CD14-positive monocyte (primary cell): ENCODE measurements around the gene ZNF445. TPM values are rescaled to one million over a fixed set of nuclear protein-coding genes. Genes with fewer than 3 reads are reported as not detected.
A peak's percentile ranks its signal among the peaks of the same experiment; 100 is the strongest.
"Not testable (repeated sequence)": the region's sequence is repeated elsewhere in the genome, so short reads cannot be mapped to it uniquely, and the experiment has no call there.

ENCODE experiments used
- DNase-seq, 3 donors: peaks; one replicate each; pipeline ENCODE4 v3.0.0-alpha.2; 2011 to 2022
- H2AFZ ChIP-seq: 2 replicates; pipeline ENCODE4 v1.6.0; 2012; ENCODE audit warnings: mild to moderate bottlenecking, low read depth, low read length, inconsistent platforms; ENCODE audit not compliant: insufficient read depth, poor library complexity, severe bottlenecking
- H3K27ac ChIP-seq, 2 donors: 1 replicate in 1 of 2; 2 replicates in 1 of 2; pipeline ENCODE4 v1.5.1; 2012 to 2013; ENCODE audit warnings: low read length in 2 of 2, control low read depth in 1 of 2, inconsistent platforms in 1 of 2, low read depth in 1 of 2, mild to moderate bottlenecking in 1 of 2
- H3K27me3 ChIP-seq, 2 donors: one replicate each; pipeline versions ENCODE4 v1.6.0 to v1.6.1; 2011 to 2013; ENCODE audit warnings: low read length in 2 of 2; ENCODE audit not compliant: control insufficient read depth in 2 of 2, insufficient read depth in 2 of 2
- H3K36me3 ChIP-seq, 2 donors: replicated peaks in 1 of 2; 1 replicate in 1 of 2; 2 replicates in 1 of 2; pipeline versions ENCODE4 v1.5.1 to v1.6.1; 2012 to 2013; ENCODE audit warnings: low read length in 2 of 2, control low read depth in 1 of 2, inconsistent platforms in 1 of 2, mild to moderate bottlenecking in 1 of 2; ENCODE audit not compliant: insufficient read depth in 2 of 2, control insufficient read depth in 1 of 2
- H3K4me1 ChIP-seq, 2 donors: 1 replicate in 1 of 2; 2 replicates in 1 of 2; pipeline versions ENCODE4 v1.5.1 to v1.6.1; 2012 to 2013; ENCODE audit warnings: low read length in 2 of 2, control low read depth in 1 of 2, inconsistent platforms in 1 of 2, mild to moderate bottlenecking in 1 of 2, moderate library complexity in 1 of 2; ENCODE audit not compliant: insufficient read depth in 2 of 2, control insufficient read depth in 1 of 2
- H3K4me2 ChIP-seq: replicated peaks from 2 replicates; pipeline ENCODE3; 2012; ENCODE audit warnings: low read length, moderate library complexity, mild to moderate bottlenecking; ENCODE audit not compliant: poor library complexity, severe bottlenecking; ENCODE audit errors: extremely low read depth
- H3K4me3 ChIP-seq, 3 experiments: fragments of 200-600 bp in 1 of 3; sonication (generic) in 1 of 3; replicated peaks in 1 of 3; 1 replicate in 2 of 3; 2 replicates in 1 of 3; pipeline ENCODE4 v1.5.1; 2011 to 2013; ENCODE audit warnings: low read length in 3 of 3, mild to moderate bottlenecking in 3 of 3, control low read depth in 2 of 3, low read depth in 2 of 3, inconsistent platforms in 1 of 3, moderate library complexity in 1 of 3
- H3K79me2 ChIP-seq: 2 replicates; pipeline ENCODE4 v1.6.0; 2012; ENCODE audit warnings: mild to moderate bottlenecking, control low read depth, inconsistent platforms, low read length, moderate library complexity; ENCODE audit not compliant: insufficient read depth
- H3K9ac ChIP-seq: 2 replicates; pipeline ENCODE4 v1.6.0; 2017; ENCODE audit warnings: low read length, mild to moderate bottlenecking; ENCODE audit not compliant: insufficient read depth, poor library complexity, severe bottlenecking
- H3K9me3 ChIP-seq, 2 donors: replicated peaks in 1 of 2; 1 replicate in 1 of 2; 2 replicates in 1 of 2; pipeline versions ENCODE4 v1.5.1 to v1.6.1; 2012 to 2013; ENCODE audit warnings: low read length in 2 of 2, control low read depth in 1 of 2; ENCODE audit not compliant: control insufficient read depth in 1 of 2, insufficient read depth in 1 of 2
- H4K20me1 ChIP-seq: 2 replicates; pipeline ENCODE4 v1.6.0; 2012; ENCODE audit warnings: mild to moderate bottlenecking, low read length, control low read depth, moderate library complexity; ENCODE audit not compliant: insufficient read depth
- H3K27ac Mint-ChIP-seq, 7 donors: one replicate each; pipeline ENCODE4 v1.8.0; 2020; ENCODE audit warnings: mild to moderate bottlenecking in 7 of 7, mixed read lengths in 7 of 7, moderate library complexity in 6 of 7, inconsistent platforms in 2 of 7
- H3K27me3 Mint-ChIP-seq, 3 donors: one replicate each; pipeline ENCODE4 v1.8.0; 2021 to 2022; ENCODE audit warnings: low read depth in 3 of 3, mild to moderate bottlenecking in 3 of 3, mixed read lengths in 3 of 3, moderate library complexity in 3 of 3, inconsistent platforms in 1 of 3
- H3K36me3 Mint-ChIP-seq, 2 donors: one replicate each; pipeline ENCODE4 v1.8.0; 2020; ENCODE audit warnings: mixed read lengths in 2 of 2, inconsistent platforms in 1 of 2, mild to moderate bottlenecking in 1 of 2
- H3K4me1 Mint-ChIP-seq: one replicate; pipeline ENCODE4 v1.8.0; 2020; ENCODE audit warnings: mild to moderate bottlenecking, mixed read lengths
- H3K4me3 Mint-ChIP-seq, 2 donors: one replicate each; pipeline ENCODE4 v1.8.0; 2020; ENCODE audit warnings: mild to moderate bottlenecking in 2 of 2, mixed read lengths in 2 of 2, moderate library complexity in 1 of 2
- H3K9me3 Mint-ChIP-seq, 7 donors: one replicate each; pipeline ENCODE4 v1.8.0; 2020 to 2022; ENCODE audit warnings: mixed read lengths in 7 of 7, mild to moderate bottlenecking in 6 of 7, moderate library complexity in 6 of 7, inconsistent platforms in 2 of 7
- CTCF ChIP-seq: fragments of 200-600 bp; IDR thresholded peaks from one replicate; pipeline ENCODE4 v1.8.0; 2022; ENCODE audit warnings: antibody characterized with exemption, mild to moderate bottlenecking
- WGBS: methylation state at CpG from one replicate; pipeline ENCODE4 v1.1.5; 2013; ENCODE audit warnings: missing lambda C conversion rate; ENCODE audit not compliant: insufficient coverage; 5-methylcytosine and 5-hydroxymethylcytosine counted together
- intact Hi-C, 2 donors: fragments of 100-400 bp; cut with micrococcal nuclease; formaldehyde crosslinking; loops; one replicate each; pipeline versions ENCODE4 v1.15.0 to v1.15.1; 2023
- polyA plus RNA-seq, 3 donors: library from polyadenylated mRNA; depleted of rRNA in 1 of 3; unstranded in 2 of 3; stranded (reverse) in 1 of 3; fragments of 300-500 nt in 2 of 3; fragments of >200 nt in 1 of 3; fragmentation: Illumina TruSeq in 2 of 3; gene quantifications; 1 replicate in 2 of 3; 2 replicates in 1 of 3; pipeline ENCODE4 v1.2.3, GENCODE V29; 2012 to 2021

ZNF445 gene
- polyA plus RNA-seq, 3 donors = 0.41 to 2.5 (median 1.1) TPM

GRCh38 chr3:44501971-44502370, 24.5 kb upstream of the ZNF445 start:
- Mint-ChIP-seq H3K36me3 (peaks cover 59 to 81% of the 10 kb centered on the region in 2 donors), H3K27me3 (peaks cover 0 to 5% (median 0%) of the 10 kb centered on the region in 3 donors), H3K4me1 (no peaks in the 10 kb centered on the region), H3K4me3 (no peak overlapping the region), H3K27ac (no peak overlapping the region), H3K9me3 (peaks cover 63 to 89% (median 79%) of the 10 kb centered on the region in 7 donors)
- WGBS = 93% methylated on average over 2 of the region's 3 CpGs
- Histone ChIP-seq H3K9ac (no peak overlapping the region), H3K4me2 (no peak overlapping the region), H3K4me1 (no peaks in the 10 kb centered on the region), H4K20me1 (no peaks in the 10 kb centered on the region), H3K27ac (no peak overlapping the region), H3K4me3 (no peak overlapping the region), H2AFZ (no peak overlapping the region), H3K79me2 (peaks cover 35% of the 10 kb centered on the region), H3K36me3 (peaks cover 29 to 82% of the 10 kb centered on the region in 2 donors), H3K27me3 (no peaks in the 10 kb centered on the region), H3K9me3 (peaks cover 71 to 92% of the 10 kb centered on the region in 2 donors)
- intact Hi-C loops = no loop called here
- no peak for DNase-seq
- TF ChIP-seq CTCF = no peak

- peak overlapping the region in 1 of 3 experiments; percentile 25 for H3K4me3 ChIP-seq
- peaks cover 27 to 64% of the 10 kb centered on the region in 2 donors for H3K36me3 ChIP-seq
- H3K27me3 Mint-ChIP-seq, H3K9ac ChIP-seq, H3K27ac Mint-ChIP-seq, H3K4me2 ChIP-seq, H3K4me1 Mint-ChIP-seq, H2AFZ ChIP-seq, H3K27me3 ChIP-seq, H3K4me1 ChIP-seq, intact Hi-C loops, H4K20me1 ChIP-seq, H3K27ac ChIP-seq, DNase-seq, H3K4me3 Mint-ChIP-seq: not testable (repeated sequence)
- H3K79me2 ChIP-seq = peaks cover 14% of the 10 kb centered on the region
- peaks cover 79 to 93% of the 10 kb centered on the region in 2 donors for H3K9me3 ChIP-seq
- no CpG with 5 or more reads among the region's 4 CpGs for WGBS
- Mint-ChIP-seq H3K9me3 (peaks cover 59 to 87% (median 80%) of the 10 kb centered on the region in 7 donors), H3K36me3 (peaks cover 50 to 74% of the 10 kb centered on the region in 2 donors)
Observed at GRCh38 chr3:44499899-44500168, 22.4 kb upstream of the ZNF445 start.
